ENCODE measurements around the gene FOXA2.

FOXA2 gene

DNA sequence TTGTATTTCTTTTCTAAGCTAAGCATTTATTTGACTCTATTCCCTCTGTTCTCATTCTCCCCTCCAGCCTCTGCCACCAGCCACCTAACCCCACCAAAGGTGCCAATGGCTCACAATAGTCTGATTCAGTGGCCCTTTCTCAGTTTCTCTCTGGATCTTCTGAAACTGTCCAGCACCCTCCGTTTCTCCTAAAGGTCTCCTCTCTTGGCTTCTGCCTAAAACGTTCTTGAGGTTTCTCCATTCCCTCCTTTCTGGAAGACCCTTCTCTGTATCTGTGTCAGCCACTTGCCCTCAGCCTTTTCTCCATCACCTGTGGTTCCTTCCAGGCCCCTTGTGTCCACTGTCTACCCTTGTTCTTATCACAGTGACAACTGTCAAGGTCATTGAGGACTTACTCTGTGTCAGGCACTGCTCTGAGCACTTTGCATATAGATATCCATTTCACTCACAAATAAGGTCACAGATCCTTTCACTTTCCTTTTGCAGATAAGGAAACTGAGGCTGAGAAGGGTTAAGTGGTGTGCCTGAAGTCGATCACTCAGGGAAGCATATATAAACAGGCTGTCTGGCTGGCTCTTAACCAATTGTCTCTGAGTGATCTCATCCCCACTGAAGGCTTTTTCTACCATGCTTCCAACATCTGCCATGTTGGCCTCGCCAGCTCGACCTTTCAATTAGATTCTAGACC lies 48.1 kb downstream of the FOXA2 start:
- no peak for DNase-seq

DNA sequence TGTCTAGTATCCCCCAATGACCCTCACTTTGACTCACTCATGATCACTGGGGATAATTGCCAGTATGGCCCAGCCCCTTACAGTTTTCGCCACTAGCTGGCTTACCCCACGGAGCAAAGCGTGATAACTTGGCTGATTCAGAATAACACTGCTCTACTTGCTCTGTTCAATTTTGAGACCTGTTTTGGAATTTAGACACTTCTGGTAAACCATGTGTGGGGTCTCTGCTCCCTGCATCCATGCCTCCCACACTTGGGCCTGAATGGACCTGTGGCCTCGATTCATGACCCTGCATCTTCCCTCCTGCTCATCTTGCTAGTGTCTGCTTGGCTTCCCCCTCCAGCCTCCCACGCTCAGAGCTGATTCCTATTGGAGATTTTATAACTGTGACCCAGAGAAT lies 48.9 kb downstream of the FOXA2 start:
- no peak for DNase-seq

DNA sequence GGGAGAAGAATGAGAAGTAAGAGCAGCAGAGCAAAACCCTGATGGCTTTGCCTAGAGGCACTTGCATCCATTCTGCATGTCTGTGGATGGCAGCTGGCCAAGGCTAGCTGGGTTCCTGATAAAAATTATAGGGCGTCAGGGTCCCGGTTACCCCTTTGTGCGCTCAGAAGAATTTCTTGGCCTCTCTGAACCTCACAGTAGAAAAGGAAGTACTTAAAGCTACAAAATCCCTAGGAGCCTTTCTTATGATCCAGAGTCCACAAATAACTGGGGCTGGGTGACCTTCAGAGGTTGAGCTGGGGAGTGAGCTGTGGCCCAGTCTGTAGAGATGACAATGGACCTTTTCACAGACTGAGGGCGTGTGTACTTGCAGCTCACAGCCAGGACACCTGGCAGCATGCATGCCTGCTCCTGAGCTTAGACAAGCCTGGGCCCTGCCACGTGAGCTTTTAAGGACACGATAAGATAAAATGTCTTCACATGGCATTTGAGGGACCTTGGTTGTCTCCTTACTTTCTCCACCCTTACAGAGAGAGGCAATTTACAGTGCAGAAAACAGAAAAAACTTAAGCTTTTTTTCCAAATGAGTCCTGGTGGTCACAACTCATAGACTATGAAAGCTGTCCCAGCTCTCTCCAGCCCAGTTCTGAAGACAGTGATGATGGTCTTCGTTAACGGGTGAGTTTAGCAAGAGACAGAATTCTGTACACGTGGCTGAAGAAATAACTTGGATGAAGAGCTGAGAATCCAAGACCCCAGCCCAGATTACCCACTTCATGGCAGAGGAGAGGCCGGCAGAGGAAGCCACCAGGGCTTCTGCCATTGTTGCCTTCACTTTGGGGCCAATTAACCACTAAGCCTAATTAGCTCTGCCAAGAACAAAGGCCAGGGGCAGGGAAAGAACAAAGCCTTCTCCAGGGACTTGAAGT lies 50.3 kb downstream of the FOXA2 start:
- DNase-seq = no peak

DNA sequence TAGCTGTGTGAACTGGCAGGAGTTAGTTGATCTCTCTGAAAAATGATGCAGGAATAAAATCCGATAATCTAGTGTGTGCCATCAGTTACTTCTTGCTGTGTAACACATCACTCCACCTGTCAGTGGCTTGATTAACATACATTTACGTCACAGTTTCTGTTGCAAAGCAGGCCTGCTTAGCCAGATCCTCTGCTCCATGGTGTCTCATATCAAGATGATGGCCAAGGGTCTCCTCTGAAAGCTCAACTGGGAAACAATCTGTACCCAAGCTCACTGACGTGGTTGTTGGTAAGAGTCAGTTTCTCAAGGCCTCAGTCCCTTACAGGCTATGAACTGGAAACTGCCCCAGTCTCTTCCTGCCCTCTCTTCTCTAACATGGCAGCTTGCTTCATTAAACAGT lies 51.8 kb downstream of the FOXA2 start:
- DNase-seq = no peak

DNA sequence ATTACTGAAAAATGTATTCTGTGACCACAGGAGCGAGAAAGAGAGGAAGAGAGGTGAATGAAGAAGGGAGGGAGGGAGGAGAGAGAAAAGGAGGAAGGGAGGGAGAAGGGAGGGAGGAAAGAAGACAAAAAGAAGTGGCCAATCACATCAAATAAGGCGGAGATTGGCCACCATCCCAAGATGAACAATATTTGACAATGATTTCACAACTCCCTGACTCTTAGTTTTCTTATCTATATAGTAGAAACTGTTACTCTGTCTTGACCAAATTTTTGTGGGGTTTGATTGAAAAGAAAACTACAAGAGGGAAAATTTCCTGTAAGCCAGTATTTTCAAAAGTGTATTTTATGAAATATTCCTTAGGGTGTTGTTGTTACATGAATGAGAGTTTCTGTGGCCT lies 52.6 kb downstream of the FOXA2 start:
- no peak for DNase-seq

DNA sequence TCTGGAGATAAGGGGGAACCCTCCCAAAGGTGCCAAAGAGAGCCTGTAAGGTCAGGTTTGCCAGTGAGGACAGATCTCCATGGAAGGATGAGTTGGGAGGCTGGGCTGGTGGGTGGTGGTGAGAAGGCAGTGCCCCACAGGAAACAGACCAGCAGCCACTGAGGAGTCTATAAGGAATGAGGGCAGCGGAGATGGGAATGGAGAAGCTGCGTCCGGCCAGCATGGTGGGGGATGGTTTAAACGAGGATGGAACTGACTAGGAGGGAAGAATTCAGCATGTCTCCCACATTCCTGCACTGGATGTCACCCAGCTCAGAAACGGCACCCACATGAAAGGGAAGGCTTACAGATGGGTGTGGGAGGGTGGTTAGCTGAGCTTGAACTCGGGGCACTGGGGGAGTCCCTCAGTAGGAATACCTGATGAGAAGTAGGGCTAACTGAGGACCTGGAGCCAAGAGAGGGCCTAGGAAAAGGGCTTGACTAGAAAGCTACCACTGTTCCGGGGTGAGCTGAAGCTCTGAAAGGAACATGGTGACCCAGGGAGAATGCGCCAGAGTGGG lies 53.2 kb downstream of the FOXA2 start:
- no peak for DNase-seq
